ENCODE measurements around the gene UBE2N. TPM values are rescaled to one million over a fixed set of nuclear protein-coding genes. Genes with fewer than 3 reads are reported as not detected.
"Not testable (repeated sequence)": the region's sequence is repeated elsewhere in the genome, so short reads cannot be mapped to it uniquely, and the experiment has no call there.

Gene UBE2N
- total and polyA plus RNA-seq, 7 experiments from 2014 or later = 76.6 to 180 (median 78.6) TPM

GRCh38 chr12:93413064-93413463 is 28.7 kb downstream of the UBE2N start:
- peak overlapping the region in 6 of 10 donors; percentile 10 to 44 (median 22) for H3K4me3 Mint-ChIP-seq
- ChIA-PET POLR2A (interaction anchor here (0.6 kb wide), 1 partner anchor 24 kb away, joined by 3 read pairs; no protein-coding TSS in a partner anchor), CTCF (interaction anchor here (0.5 to 1.9 kb wide), 5 partner anchors 10 to 1607 kb away, joined by 3 to 4 read pairs (median 3); no protein-coding TSS in a partner anchor)
- Histone ChIP-seq H3K4me1 (ENCODE audit: control insufficient read depth in 2 of 2, insufficient read depth in 2 of 2, low read length in 2 of 2) (peaks cover 5 to 31% of the 10 kb centered on the region in 2 donors), H3K27me3 (ENCODE audit: control insufficient read depth in 2 of 2, insufficient read depth in 2 of 2, low read length in 2 of 2) (no peaks in the 10 kb centered on the region), H3K9me3 (ENCODE audit: control insufficient read depth in 2 of 3, low read length in 3 of 3) (no peaks in the 10 kb centered on the region), H3K27ac (ENCODE audit: low read depth, low read length) (no peak overlapping the region), H3K36me3 (ENCODE audit: control insufficient read depth in 2 of 3, insufficient read depth in 3 of 3, low read length in 3 of 3) (peaks cover 0 to 19% (median 0%) of the 10 kb centered on the region in 3 experiments), H3K4me3 (ENCODE audit: low read length) (no peak overlapping the region)
- DNase-seq (no peak), ATAC-seq (no peak)
- peak overlapping the region; percentile 6 to 90 (median 74) for H3K27ac Mint-ChIP-seq
- H3K9me3 Mint-ChIP-seq = no peaks in the 10 kb centered on the region
- H3K4me1 Mint-ChIP-seq = peaks cover 52 to 84% (median 72%) of the 10 kb centered on the region in 7 donors
- intact Hi-C loops (cut with micrococcal nuclease) = no loop called here
- H3K27me3 Mint-ChIP-seq = no peaks in the 10 kb centered on the region
- H3K36me3 Mint-ChIP-seq = peaks cover 3 to 24% (median 16%) of the 10 kb centered on the region in 5 donors

DNA sequence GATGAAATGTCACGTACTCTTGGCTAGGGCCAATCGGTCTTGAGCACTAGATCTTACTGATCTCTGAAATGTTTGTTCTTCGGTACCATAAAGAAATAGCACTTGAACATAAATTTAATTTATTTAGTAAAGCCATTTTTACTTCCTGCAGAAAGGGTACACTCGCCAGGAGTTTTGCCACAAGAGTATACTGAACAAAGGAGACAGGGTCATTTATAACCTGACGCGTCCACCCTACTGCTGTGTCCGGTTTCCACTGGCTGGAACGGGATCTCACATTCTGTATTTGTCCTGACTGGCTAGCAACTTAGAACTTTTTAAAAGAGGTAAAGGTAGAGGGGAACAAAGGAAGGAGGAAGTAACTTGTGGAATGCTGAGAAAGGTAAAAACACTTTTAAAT is 29.4 kb downstream of the UBE2N start:
- H3K4me3 ChIP-seq (ENCODE audit: low read length); H3K9me3 ChIP-seq (ENCODE audit: control insufficient read depth in 2 of 3, low read length in 3 of 3); H3K27me3 ChIP-seq (ENCODE audit: control insufficient read depth in 2 of 2, insufficient read depth in 2 of 2, low read length in 2 of 2); H3K27ac ChIP-seq (ENCODE audit: low read depth, low read length); H3K9me3 Mint-ChIP-seq; DNase-seq; intact Hi-C loops (cut with micrococcal nuclease); H3K27me3 Mint-ChIP-seq; ATAC-seq: not testable (repeated sequence)
- Mint-ChIP-seq H3K27ac (peak overlapping the region in 8 of 9 donors; percentile 26 to 90 (median 78)), H3K4me1 (peaks cover 51 to 82% (median 77%) of the 10 kb centered on the region in 7 donors), H3K4me3 (peak overlapping the region in 5 of 10 donors; percentile 24 to 65 (median 48)), H3K36me3 (peaks cover 3 to 27% (median 16%) of the 10 kb centered on the region in 5 donors)
- peaks cover 5 to 30% of the 10 kb centered on the region in 2 donors for H3K4me1 ChIP-seq (ENCODE audit: control insufficient read depth in 2 of 2, insufficient read depth in 2 of 2, low read length in 2 of 2)
- ChIA-PET CTCF (interaction anchor here (0.6 to 1.1 kb wide), 2 partner anchors 157 to 1608 kb away, joined by 3 read pairs; no protein-coding TSS in a partner anchor), POLR2A (interaction anchor here (0.6 kb wide), 1 partner anchor 25 kb away, joined by 3 read pairs; no protein-coding TSS in a partner anchor)
- H3K36me3 ChIP-seq (ENCODE audit: control insufficient read depth in 2 of 3, insufficient read depth in 3 of 3, low read length in 3 of 3) = peaks cover 0 to 24% (median 0%) of the 10 kb centered on the region in 3 experiments

DNA sequence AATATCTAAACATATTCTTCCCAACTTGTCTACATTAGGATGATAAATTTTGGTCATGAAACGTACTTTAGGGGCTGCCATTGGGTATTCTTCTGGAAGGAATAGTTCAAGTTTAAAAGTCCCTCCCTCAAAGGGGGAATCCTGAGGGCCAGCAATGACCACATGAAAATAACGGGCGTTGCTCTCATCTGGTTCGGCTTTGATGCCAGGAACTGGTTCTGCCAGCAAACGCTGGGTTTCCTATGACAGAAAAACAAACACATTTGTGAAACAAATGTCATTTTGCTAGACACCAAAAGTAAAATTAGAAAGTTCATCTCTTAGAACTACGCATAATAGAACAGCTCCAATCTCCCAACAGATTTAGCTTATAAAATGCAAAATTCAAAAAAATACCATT is 30.7 kb downstream of the UBE2N start:
- ChIA-PET CTCF (interaction anchor here (0.6 to 2.4 kb wide), 5 partner anchors 9 to 691 kb away, joined by 3 to 14 read pairs (median 3); no protein-coding TSS in a partner anchor), POLR2A (interaction anchor here (0.7 to 0.8 kb wide), 3 partner anchors 66 to 1672 kb away, joined by 3 read pairs; no protein-coding TSS in a partner anchor)
- DNase-seq; H3K9me3 ChIP-seq (ENCODE audit: control insufficient read depth in 2 of 3, low read length in 3 of 3); H3K4me3 ChIP-seq (ENCODE audit: low read length); H3K9me3 Mint-ChIP-seq; intact Hi-C loops (cut with micrococcal nuclease); ATAC-seq; H3K27me3 ChIP-seq (ENCODE audit: control insufficient read depth in 2 of 2, insufficient read depth in 2 of 2, low read length in 2 of 2); H3K27me3 Mint-ChIP-seq: not testable (repeated sequence)
- Mint-ChIP-seq H3K36me3 (peaks cover 3 to 28% (median 16%) of the 10 kb centered on the region in 5 donors), H3K4me1 (peaks cover 44 to 72% (median 66%) of the 10 kb centered on the region in 7 donors), H3K4me3 (peak overlapping the region in 4 of 10 donors; percentile 18 to 49 (median 44)), H3K27ac (peak overlapping the region; percentile 6 to 90 (median 74))
- H3K4me1 ChIP-seq (ENCODE audit: control insufficient read depth in 2 of 2, insufficient read depth in 2 of 2, low read length in 2 of 2) = peaks cover 5 to 18% of the 10 kb centered on the region in 2 donors
- peak overlapping the region; percentile 47 for H3K27ac ChIP-seq (ENCODE audit: low read depth, low read length)
- H3K36me3 ChIP-seq (ENCODE audit: control insufficient read depth in 2 of 3, insufficient read depth in 3 of 3, low read length in 3 of 3) = peaks cover 0 to 24% (median 0%) of the 10 kb centered on the region in 3 experiments

- H3K4me3 Mint-ChIP-seq; H3K27ac ChIP-seq (ENCODE audit: low read depth, low read length); DNase-seq; ATAC-seq; H3K4me3 ChIP-seq (ENCODE audit: low read length); H3K9me3 ChIP-seq (ENCODE audit: control insufficient read depth in 2 of 3, low read length in 3 of 3); H3K27me3 Mint-ChIP-seq; POLR2A ChIA-PET; H3K9me3 Mint-ChIP-seq; H3K27me3 ChIP-seq (ENCODE audit: control insufficient read depth in 2 of 2, insufficient read depth in 2 of 2, low read length in 2 of 2): not testable (repeated sequence)
- H3K4me1 ChIP-seq (ENCODE audit: control insufficient read depth in 2 of 2, insufficient read depth in 2 of 2, low read length in 2 of 2) = peaks cover 5 to 15% of the 10 kb centered on the region in 2 donors
- H3K36me3 ChIP-seq (ENCODE audit: control insufficient read depth in 2 of 3, insufficient read depth in 3 of 3, low read length in 3 of 3) = peaks cover 0 to 24% (median 0%) of the 10 kb centered on the region in 3 experiments
- intact Hi-C loops (cut with micrococcal nuclease) = loop anchor here in 1 of 2 donors (1.0 kb wide), 1 partner anchor 10 kb away; no protein-coding TSS in a partner anchor
- peaks cover 31 to 57% (median 52%) of the 10 kb centered on the region in 7 donors for H3K4me1 Mint-ChIP-seq
- CTCF ChIA-PET = interaction anchor here (0.6 to 2.4 kb wide), 2 partner anchors 11 to 614 kb away, joined by 3 to 14 read pairs; no protein-coding TSS in a partner anchor
- peak overlapping the region in 5 of 9 donors; percentile 5 to 90 (median 63) for H3K27ac Mint-ChIP-seq
- H3K36me3 Mint-ChIP-seq = peaks cover 3 to 33% (median 18%) of the 10 kb centered on the region in 5 donors
Observed at GRCh38 chr12:93409343-93410187, 32.2 kb downstream of the UBE2N start.

DNA sequence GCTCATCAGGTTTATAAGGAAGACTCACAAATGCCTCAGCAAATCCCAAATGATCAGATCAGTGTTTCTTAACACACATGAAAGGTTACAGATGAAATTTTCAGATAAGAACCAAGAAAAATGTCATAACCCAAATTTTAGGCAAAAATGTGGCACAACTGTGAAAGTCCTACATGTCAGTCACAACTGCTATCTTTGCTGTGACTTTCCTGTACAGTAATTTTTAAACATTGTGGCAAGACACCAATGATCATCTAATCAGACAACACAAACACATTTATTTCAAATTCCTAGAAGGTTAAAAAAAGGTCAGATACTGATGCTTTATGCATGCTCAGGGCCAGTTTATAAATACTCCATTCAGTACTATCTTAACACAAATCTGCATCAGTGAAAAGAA is 32.9 kb downstream of the UBE2N start:
- ChIA-PET CTCF (no interaction called here), POLR2A (interaction anchor here (1.6 kb wide), 1 partner anchor 28 kb away, joined by 5 read pairs; no protein-coding TSS in a partner anchor)
- Mint-ChIP-seq H3K4me1 (peaks cover 29 to 58% (median 49%) of the 10 kb centered on the region in 7 donors), H3K27me3 (no peaks in the 10 kb centered on the region), H3K27ac (peak overlapping the region in 8 of 9 donors; percentile 5 to 90 (median 60)), H3K9me3 (peaks cover 0 to 2% (median 0%) of the 10 kb centered on the region in 11 donors), H3K4me3 (no peak overlapping the region), H3K36me3 (peaks cover 3 to 32% (median 20%) of the 10 kb centered on the region in 5 donors)
- intact Hi-C loops (cut with micrococcal nuclease) = no loop called here
- H3K27me3 ChIP-seq (ENCODE audit: control insufficient read depth in 2 of 2, insufficient read depth in 2 of 2, low read length in 2 of 2) = no peaks in the 10 kb centered on the region
- ATAC-seq (no peak), DNase-seq (no peak)
- peaks cover 0 to 24% (median 0%) of the 10 kb centered on the region in 3 experiments for H3K36me3 ChIP-seq (ENCODE audit: control insufficient read depth in 2 of 3, insufficient read depth in 3 of 3, low read length in 3 of 3)
- H3K4me1 ChIP-seq (ENCODE audit: control insufficient read depth in 2 of 2, insufficient read depth in 2 of 2, low read length in 2 of 2) = peaks cover 5 to 15% of the 10 kb centered on the region in 2 donors
- no peak overlapping the region for H3K4me3 ChIP-seq (ENCODE audit: low read length)
- no peaks in the 10 kb centered on the region for H3K9me3 ChIP-seq (ENCODE audit: control insufficient read depth in 2 of 3, low read length in 3 of 3)
- no peak overlapping the region for H3K27ac ChIP-seq (ENCODE audit: low read depth, low read length)

- H3K4me3 Mint-ChIP-seq = no peak overlapping the region
- H3K27me3 Mint-ChIP-seq = no peaks in the 10 kb centered on the region
- ATAC-seq (no peak), DNase-seq (no peak)
- peaks cover 5 to 6% of the 10 kb centered on the region in 2 donors for H3K4me1 ChIP-seq (ENCODE audit: control insufficient read depth in 2 of 2, insufficient read depth in 2 of 2, low read length in 2 of 2)
- ChIA-PET POLR2A (interaction anchor here (0.6 to 1.6 kb wide), 2 partner anchors 29 kb away, joined by 3 to 5 read pairs; no protein-coding TSS in a partner anchor), CTCF (interaction anchor here (0.6 to 0.7 kb wide), 2 partner anchors 11 to 648 kb away, joined by 4 to 5 read pairs; no protein-coding TSS in a partner anchor)
- no peak overlapping the region for H3K4me3 ChIP-seq (ENCODE audit: low read length)
- H3K27ac Mint-ChIP-seq = peak overlapping the region in 7 of 9 donors; percentile 28 to 90 (median 63)
- intact Hi-C loops (cut with micrococcal nuclease) = no loop called here
- no peaks in the 10 kb centered on the region for H3K27me3 ChIP-seq (ENCODE audit: control insufficient read depth in 2 of 2, insufficient read depth in 2 of 2, low read length in 2 of 2)
- H3K9me3 Mint-ChIP-seq = peaks cover 0 to 2% (median 0%) of the 10 kb centered on the region in 11 donors
- H3K27ac ChIP-seq (ENCODE audit: low read depth, low read length) = no peak overlapping the region
- peaks cover 0 to 24% (median 0%) of the 10 kb centered on the region in 3 experiments for H3K36me3 ChIP-seq (ENCODE audit: control insufficient read depth in 2 of 3, insufficient read depth in 3 of 3, low read length in 3 of 3)
- peaks cover 21 to 53% (median 40%) of the 10 kb centered on the region in 7 donors for H3K4me1 Mint-ChIP-seq
- H3K36me3 Mint-ChIP-seq = peaks cover 3 to 29% (median 15%) of the 10 kb centered on the region in 5 donors
- H3K9me3 ChIP-seq (ENCODE audit: control insufficient read depth in 2 of 3, low read length in 3 of 3) = no peaks in the 10 kb centered on the region
Observed at GRCh38 chr12:93407963-93408283, 33.8 kb downstream of the UBE2N start.

Data from naive thymus-derived CD4-positive, alpha-beta T cell (primary cell).